ENCODE data around the gene SPTBN4. TPM values are rescaled to one million over a fixed set of nuclear protein-coding genes. Genes with fewer than 3 reads are reported as not detected.

Gene SPTBN4
- total RNA-seq, 1 experiment from 2014 or later: 1.9 TPM

DNA sequence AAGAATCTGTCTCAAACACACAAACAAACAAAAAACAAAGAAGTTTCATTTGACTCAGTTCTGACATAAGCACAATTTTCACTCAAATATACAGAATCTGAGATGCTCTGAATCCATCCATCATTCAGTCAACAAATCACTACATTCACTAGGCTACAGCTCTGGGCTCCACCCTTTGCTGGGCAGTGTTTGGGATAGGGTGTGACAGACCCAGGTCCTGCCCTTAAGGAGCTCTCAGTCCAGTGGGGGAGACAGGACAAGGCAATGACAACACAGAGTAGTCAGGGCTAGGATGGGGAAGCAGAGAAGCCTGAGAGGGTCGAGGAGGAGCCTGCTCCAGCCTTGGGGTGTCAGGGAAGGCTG is 45.3 kb downstream of the SPTBN4 start:
- ATAC-seq (no peak; the same call in 1 of the 2 replicates), DNase-seq (no peak)
- Histone ChIP-seq H3K4me1 (ENCODE audit: insufficient read depth, low read length) (no peaks in the 10 kb centered on the region), H2AFZ (ENCODE audit: low read length) (no peak overlapping the region), H3K79me2 (ENCODE audit: low read length) (no peaks in the 10 kb centered on the region), H3K4me3 (ENCODE audit: low read length) (no peak overlapping the region), H3F3A (ENCODE audit: low read length, unreplicated experiment) (no peaks in the 10 kb centered on the region), H4K20me1 (ENCODE audit: low read length) (no peaks in the 10 kb centered on the region), H3K27me3 (ENCODE audit: low read length) (no peaks in the 10 kb centered on the region), H3K9me2 (replicated peaks; ENCODE audit: low read length) (no peaks in the 10 kb centered on the region), H3K4me2 (ENCODE audit: low read length) (no peak overlapping the region), H3K9me3 (ENCODE audit: low read length) (no peaks in the 10 kb centered on the region), H3K27ac (ENCODE audit: low read length) (no peak overlapping the region), H3K36me3 (ENCODE audit: low read depth, low read length) (no peaks in the 10 kb centered on the region), H3K9ac (ENCODE audit: low read length) (no peak overlapping the region)
- TF ChIP-seq EZH2phosphoT487 (IDR thresholded peaks at IDR 0.05; ENCODE audit: borderline replicate concordance, low read length): no peak
- no peak for TF ChIP-seq EZH2 (IDR thresholded peaks at IDR 0.05; ENCODE audit: low read length, unreplicated experiment)
- BruUV-seq (replicated peaks): no TSS peak
- ChIA-PET CTCF (no interaction called here), POLR2A (ENCODE audit: unreplicated experiment) (no interaction called here)
- intact Hi-C loops (cut with micrococcal nuclease): no loop called here

DNA sequence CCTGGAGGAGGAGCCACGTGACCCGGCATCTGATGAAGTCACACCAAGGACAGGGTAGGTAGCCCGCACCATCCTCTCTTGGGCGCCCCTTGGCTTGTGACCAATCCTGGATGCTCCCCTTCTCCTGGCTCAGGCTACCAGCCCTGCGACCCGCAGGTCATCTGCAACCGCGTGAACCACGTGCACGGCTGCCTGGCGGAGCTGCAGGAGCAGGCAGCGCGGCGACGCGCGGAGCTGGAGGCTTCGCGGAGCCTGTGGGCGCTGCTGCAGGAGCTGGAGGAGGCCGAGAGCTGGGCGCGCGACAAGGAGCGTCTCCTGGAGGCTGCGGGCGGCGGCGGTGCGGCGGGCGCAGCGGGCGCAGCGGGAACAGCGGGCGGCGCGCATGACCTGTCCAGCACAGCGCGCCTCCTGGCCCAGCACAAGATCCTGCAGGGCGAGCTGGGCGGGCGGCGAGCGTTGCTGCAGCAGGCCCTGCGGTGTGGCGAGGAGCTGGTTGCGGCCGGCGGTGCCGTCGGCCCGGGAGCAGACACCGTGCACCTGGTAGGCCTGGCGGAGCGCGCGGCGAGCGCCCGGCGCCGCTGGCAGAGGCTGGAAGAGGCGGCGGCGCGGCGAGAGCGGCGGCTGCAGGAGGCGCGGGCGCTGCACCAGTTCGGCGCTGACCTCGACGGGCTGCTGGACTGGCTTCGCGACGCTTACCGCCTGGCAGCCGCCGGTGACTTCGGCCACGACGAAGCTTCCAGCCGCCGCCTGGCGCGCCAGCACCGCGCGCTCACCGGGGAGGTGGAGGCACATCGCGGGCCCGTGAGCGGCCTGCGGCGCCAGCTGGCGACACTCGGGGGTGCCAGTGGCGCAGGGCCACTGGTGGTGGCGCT is 45.9 kb downstream of the SPTBN4 start:
- H3K4me2 ChIP-seq (ENCODE audit: low read length): no peak overlapping the region

DNA sequence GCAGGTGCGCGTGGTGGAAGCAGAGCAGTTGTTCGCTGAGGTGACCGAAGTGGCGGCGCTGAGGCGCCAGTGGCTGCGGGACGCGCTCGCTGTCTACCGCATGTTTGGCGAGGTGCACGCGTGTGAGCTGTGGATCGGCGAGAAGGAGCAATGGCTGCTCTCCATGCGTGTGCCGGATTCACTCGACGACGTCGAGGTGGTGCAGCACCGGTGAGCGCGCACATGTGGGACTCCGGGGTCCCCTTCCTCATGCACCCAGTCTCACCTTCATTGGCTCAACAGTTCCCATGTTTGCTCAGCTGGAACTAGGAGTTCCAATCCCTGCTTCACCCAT is 46.5 kb downstream of the SPTBN4 start:
- H3K36me3 ChIP-seq (ENCODE audit: low read depth, low read length): no peaks in the 10 kb centered on the region
- no peak for DNase-seq
- H3K9ac ChIP-seq (ENCODE audit: low read length): no peak overlapping the region
- H3K79me2 ChIP-seq (ENCODE audit: low read length): no peaks in the 10 kb centered on the region
- BruUV-seq (replicated peaks): no TSS peak
- H3F3A ChIP-seq (ENCODE audit: low read length, unreplicated experiment): no peaks in the 10 kb centered on the region
- intact Hi-C loops (cut with micrococcal nuclease): no loop called here
- CTCF ChIA-PET: no interaction called here
- H2AFZ ChIP-seq (ENCODE audit: low read length): no peak overlapping the region
- no peak for ATAC-seq
- no peaks in the 10 kb centered on the region for H3K9me3 ChIP-seq (ENCODE audit: low read length)
- H4K20me1 ChIP-seq (ENCODE audit: low read length): no peaks in the 10 kb centered on the region
- H3K27me3 ChIP-seq (ENCODE audit: low read length): no peaks in the 10 kb centered on the region
- no peaks in the 10 kb centered on the region for H3K4me1 ChIP-seq (ENCODE audit: insufficient read depth, low read length)
- H3K4me3 ChIP-seq (ENCODE audit: low read length): no peak overlapping the region
- no peaks in the 10 kb centered on the region for H3K9me2 ChIP-seq (replicated peaks; ENCODE audit: low read length)
- TF ChIP-seq, protein P1, sequence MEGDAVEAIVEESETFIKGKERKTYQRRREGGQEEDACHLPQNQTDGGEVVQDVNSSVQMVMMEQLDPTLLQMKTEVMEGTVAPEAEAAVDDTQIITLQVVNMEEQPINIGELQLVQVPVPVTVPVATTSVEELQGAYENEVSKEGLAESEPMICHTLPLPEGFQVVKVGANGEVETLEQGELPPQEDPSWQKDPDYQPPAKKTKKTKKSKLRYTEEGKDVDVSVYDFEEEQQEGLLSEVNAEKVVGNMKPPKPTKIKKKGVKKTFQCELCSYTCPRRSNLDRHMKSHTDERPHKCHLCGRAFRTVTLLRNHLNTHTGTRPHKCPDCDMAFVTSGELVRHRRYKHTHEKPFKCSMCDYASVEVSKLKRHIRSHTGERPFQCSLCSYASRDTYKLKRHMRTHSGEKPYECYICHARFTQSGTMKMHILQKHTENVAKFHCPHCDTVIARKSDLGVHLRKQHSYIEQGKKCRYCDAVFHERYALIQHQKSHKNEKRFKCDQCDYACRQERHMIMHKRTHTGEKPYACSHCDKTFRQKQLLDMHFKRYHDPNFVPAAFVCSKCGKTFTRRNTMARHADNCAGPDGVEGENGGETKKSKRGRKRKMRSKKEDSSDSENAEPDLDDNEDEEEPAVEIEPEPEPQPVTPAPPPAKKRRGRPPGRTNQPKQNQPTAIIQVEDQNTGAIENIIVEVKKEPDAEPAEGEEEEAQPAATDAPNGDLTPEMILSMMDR (conservative IDR thresholded peaks at IDR 0.05; ENCODE audit: low read depth, low read length): no peak
- no peak for TF ChIP-seq EZH2phosphoT487 (IDR thresholded peaks at IDR 0.05; ENCODE audit: borderline replicate concordance, low read length)
- no peak for TF ChIP-seq EZH2 (IDR thresholded peaks at IDR 0.05; ENCODE audit: low read length, unreplicated experiment)
- H3K4me2 ChIP-seq (ENCODE audit: low read length): no peak overlapping the region
- no peak overlapping the region for H3K27ac ChIP-seq (ENCODE audit: low read length)
- POLR2A ChIA-PET (ENCODE audit: unreplicated experiment): no interaction called here

More for the DNA sequence above, 45.9 kb downstream of the SPTBN4 start:
- CTCF ChIA-PET: no interaction called here
- Histone ChIP-seq H3K36me3 (ENCODE audit: low read depth, low read length) (no peaks in the 10 kb centered on the region), H3K27me3 (ENCODE audit: low read length) (no peaks in the 10 kb centered on the region), H4K20me1 (ENCODE audit: low read length) (no peaks in the 10 kb centered on the region), H3K9ac (ENCODE audit: low read length) (no peak overlapping the region), H2AFZ (ENCODE audit: low read length) (no peak overlapping the region), H3K4me1 (ENCODE audit: insufficient read depth, low read length) (no peaks in the 10 kb centered on the region), H3K9me3 (ENCODE audit: low read length) (no peaks in the 10 kb centered on the region), H3F3A (ENCODE audit: low read length, unreplicated experiment) (no peaks in the 10 kb centered on the region), H3K9me2 (replicated peaks; ENCODE audit: low read length) (no peaks in the 10 kb centered on the region), H3K4me3 (ENCODE audit: low read length) (no peak overlapping the region), H3K27ac (ENCODE audit: low read length) (no peak overlapping the region), H3K79me2 (ENCODE audit: low read length) (no peaks in the 10 kb centered on the region)
- BruUV-seq (replicated peaks): no TSS peak
- ATAC-seq (peak; percentile 35; the same call in 1 of the 2 replicates), DNase-seq (no peak)
- intact Hi-C loops (cut with micrococcal nuclease): no loop called here
- POLR2A ChIA-PET (ENCODE audit: unreplicated experiment): no interaction called here
- TF ChIP-seq, protein P1 (conservative IDR thresholded peaks at IDR 0.05; ENCODE audit: low read depth, low read length): no peak
- TF ChIP-seq EZH2 (IDR thresholded peaks at IDR 0.05; ENCODE audit: low read length, unreplicated experiment): no peak
- TF ChIP-seq EZH2phosphoT487 (IDR thresholded peaks at IDR 0.05; ENCODE audit: borderline replicate concordance, low read length): no peak
